Activated CD8-positive, alpha-beta memory T cell treated with anti-CD3 and anti-CD28 coated beads for 1 hour (primary cell): ENCODE data around the gene WNT3A.

Experiments used
- DNase-seq, 2 donors: peaks; one replicate each; pipeline ENCODE4 v3.0.0-alpha.2; 2020; ENCODE audit warnings: low read depth in 1 of 2; ENCODE audit errors: extremely low read depth in 1 of 2

WNT3A gene

DNA sequence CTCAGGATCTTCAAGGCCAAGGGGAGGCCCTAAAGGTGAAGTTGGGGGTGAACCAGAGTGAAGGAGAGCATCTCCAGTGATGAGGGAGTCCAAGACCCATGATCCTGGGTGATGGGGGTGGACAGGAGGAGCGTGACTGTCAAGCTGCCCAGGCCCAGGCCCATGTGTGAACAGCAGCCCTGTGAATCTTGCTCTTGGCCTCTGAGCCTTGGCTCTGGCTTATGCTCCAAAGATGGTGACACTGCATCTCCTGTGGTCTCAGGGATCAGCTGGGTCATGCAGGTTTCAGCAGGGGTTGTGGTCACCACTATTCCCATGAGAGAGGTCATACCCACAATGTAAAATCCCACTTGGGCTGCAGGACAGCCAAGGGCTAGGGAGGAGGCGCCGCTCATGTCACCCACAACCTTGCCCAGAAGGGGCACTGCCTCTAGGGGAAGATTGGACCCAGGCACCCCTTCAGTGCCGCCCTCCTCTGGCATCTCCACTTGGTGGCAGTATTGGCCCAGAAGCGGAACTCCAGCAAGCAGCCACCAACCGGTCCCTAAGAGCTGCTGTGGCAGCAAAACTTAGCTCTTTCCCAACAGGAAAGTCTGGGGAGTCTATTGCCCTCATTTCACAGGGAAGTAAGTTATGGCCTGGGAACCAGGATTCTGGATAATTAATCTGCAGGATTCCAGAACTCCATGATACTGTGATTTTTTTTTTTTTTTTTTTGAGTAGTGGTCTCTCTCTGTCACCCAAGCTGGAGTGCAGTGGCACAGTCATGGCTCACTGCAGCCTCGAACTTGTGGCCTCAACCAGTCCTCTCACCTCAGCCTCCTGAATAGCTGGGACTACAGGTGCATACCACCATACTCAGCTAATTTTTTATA is 7.5 kb upstream of the WNT3A start:
- DNase-seq = peak; percentile 29 to 37

DNA sequence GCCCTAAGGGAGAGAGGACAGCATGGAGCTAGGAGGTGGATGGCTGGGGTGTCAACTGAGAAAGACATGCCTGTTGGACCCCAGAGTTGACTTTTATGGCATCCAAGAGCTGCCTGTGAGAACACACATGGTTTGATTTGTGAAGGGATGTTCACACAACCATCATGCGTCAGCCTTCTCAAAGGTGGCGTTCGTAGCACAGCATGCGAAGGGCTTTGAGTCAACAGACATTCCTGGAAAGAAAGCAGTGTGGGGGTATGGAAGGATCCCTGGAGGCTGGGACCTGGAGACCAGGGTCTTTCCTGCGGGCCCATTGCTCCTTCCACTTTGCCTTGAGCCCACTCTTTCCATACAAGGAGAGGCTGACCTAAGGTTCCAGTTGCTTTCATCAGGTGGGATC is 6.4 kb upstream of the WNT3A start:
- DNase-seq = no peak

DNA sequence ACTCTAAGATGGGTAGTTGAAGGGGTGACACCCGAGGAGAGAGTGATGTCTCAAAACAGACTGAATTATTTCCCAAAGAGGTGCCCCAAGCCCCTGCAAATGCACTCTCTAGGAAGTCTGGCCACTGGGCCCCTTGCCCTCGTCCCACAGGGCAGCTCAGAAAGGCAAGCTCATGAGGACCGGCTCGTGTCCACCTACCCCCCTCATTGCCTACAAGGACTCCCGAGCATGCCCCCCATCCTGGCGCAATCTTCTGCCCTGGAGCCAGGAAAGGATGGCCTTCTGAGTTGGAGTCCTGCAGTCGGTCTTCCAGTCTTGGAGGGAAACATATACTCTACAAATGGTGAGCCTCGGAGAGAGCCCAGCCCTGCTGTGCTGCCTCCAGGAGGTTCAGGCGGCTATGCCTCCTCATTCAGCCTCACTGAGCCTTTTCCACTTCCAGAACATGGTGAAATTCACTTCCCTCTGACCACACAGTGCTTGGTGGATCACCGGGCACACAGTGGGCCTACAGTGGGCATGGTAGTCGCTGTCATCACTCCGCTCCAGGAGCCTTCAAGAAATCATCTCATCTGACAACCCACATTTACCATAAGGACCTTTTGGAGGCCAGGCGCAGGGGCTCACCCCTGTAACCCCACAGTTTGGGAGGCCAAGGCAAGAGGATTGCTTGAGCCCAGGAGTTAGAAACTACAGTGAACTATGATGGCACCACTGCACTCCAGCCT is 5.8 kb upstream of the WNT3A start:
- DNase-seq = no peak

DNA sequence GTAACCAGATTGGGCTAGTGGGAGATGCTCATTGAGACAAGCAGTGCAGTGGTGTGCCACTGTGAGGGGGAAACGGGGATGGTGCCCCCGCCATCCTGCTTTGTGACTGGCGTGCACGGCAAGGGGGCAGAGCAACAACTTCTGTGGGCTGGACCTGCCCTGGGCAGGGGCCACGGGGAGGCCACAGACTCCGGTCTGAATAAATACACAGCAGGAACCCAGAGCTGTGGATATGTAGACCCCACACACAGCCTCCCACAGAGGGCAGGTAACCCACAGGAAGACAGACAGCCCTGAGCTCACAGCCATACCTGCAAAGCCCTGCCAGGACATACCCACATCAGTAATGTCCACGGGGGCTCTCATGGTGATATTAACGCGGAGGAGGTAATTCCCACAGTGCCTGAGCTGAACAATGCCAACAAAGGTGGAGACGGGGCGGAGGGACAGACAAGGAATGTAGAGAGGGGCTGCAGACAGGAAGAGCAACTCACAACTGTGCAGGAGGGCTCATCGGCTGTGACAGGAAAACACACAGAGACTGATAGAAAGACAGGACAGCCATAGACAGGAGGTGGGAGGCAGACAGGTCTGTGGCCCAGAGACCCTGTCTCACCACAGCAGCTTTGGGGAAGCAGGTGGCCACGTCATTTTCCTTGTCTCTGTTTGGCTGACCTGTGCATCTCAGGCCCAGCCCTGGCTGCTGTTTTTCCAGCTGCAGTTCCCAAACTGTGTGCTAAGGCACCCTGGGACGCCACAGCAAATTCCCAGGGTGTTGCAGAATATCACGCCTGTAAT is 4.9 kb upstream of the WNT3A start:
- no peak for DNase-seq

DNA sequence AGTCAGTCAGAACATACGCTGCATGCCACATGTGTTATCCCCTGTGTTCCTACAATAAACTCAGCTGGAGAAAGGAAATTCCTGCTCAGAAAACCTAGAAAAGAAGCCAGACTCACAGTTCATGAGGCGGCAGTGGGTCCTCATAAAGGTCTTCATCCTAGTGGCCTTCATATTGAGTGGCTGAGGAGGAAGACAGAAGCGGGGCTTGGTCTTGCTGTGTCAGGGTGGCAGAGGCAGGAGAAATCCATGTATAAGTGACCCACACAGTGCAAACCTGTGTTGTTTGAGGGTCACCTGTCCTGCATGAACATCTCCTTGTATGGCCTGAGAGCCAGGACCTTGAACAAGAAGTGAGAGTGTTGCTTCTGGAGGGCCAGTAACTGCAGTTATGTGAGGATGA is 4.0 kb upstream of the WNT3A start:
- DNase-seq = no peak

DNA sequence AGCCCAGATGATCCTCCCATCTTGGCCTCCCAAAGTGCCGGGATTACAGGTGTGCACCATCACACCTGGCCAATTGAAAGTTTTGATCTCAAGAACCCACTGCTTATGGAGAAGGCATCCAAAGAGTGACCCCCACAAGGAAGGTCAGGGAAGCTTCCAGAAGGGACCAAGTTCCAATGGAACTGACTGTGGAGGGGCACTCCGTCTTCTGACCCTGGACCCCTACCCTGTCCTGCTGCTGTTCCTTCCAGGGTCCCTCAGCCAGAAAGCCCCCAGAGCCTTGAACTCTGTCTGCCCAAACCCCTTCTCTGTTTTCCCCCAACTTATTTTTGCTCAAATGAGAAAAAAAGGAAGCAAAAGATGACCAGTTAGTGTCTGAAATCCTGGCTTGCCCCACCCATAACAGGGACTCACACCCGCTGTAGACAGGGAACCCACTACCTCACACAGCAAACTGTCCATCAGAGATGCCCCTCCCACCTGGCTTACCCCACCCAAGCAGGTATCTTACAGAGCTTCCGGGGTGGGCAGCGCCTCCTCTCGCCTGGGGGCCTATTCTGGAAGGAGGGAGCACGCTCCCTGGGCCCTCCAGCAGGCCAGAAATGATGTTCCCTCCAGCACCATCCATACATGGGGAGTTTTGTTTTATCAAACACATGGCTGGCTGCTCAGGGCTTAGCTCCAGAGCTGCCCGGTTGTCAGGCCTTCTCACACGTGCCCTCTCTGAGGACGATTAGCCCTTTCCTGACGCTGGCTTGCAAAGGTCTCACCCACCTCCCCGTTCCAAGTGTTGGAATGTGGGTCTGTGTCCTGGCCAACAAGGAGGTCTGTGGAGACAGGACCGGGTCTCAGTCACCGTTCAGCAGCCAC is 3.1 kb upstream of the WNT3A start:
- no peak for DNase-seq

DNA sequence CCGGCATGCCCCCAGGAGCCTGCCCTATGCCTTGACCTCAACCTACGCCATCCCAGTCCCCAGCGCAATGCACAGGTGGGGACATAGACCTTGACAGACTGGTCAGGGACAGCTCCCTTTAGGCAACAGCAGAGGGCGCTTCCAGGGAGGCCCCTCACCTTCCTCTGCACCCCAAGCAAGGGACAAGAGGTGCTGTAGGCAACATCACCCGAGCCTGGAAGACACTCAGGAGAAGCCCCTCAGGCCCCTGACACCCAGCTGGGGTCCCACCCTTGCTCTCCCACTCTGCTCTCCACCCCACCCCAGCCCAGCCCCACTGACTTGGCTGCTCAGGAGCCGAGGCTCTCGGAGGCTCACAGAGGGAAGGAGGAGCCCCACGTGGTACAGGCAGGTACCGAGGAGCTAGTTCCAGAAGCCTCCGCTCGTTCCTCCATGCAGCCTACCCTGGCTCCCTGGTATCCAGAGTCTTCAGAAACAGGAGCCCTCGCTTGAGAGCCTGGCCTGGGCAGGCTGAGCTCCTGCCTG is 2.4 kb upstream of the WNT3A start:
- no peak for DNase-seq

DNA sequence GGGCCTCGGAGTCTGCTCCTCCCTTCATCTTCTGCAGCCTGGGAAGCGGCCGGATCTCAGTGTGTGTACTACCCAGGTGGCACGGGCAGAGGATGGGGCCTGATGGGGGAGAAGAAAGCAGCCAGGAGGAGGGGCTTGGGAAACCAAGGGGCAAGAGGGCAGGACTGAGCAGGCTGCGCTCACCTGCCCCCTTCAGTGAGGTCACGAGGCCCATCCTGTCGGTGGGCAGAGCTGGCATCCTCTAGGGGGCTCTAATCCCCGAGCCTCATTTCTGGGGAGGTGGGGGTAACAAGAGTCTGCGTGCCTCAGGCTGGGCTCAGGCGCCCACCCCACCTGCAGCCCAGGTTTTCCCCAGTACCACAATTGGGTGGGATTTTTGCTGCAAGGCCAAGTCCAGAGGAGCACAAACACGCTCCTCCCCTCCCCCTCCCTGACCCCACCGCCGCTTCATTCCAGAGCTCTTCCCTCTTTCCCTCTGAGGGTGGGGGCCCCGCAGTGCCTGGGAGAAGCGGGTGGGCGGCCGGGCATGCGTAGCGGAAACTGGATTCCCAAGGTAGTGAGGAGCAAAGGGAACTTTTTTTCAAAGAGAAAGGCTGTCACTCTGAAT is 1.8 kb upstream of the WNT3A start:
- no peak for DNase-seq

DNA sequence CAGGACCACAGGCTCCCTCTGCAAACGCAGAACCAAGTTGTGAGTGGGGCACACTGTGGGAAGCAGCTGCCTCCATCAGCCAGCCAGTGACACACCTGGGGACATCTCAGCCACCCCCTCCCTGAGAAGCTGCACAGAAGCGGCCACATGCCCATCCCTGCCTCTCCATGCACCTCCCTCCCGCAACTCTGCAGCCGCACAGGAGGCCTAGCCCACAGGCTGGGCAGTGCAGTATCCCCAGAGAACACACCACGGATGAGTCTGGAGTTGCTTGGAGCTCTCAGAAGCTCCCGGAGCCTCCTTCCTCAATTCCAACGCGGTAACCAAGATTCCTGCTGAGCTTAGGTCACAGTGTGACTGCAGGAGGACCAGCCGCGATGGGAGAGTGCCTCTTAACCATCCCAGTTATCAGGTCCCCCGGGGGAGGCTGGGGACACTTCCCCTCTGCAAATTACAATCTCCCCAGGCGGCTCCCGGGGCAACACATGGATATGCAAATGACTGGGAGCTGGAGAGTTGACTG is 1.2 kb upstream of the WNT3A start:
- no peak for DNase-seq

DNA sequence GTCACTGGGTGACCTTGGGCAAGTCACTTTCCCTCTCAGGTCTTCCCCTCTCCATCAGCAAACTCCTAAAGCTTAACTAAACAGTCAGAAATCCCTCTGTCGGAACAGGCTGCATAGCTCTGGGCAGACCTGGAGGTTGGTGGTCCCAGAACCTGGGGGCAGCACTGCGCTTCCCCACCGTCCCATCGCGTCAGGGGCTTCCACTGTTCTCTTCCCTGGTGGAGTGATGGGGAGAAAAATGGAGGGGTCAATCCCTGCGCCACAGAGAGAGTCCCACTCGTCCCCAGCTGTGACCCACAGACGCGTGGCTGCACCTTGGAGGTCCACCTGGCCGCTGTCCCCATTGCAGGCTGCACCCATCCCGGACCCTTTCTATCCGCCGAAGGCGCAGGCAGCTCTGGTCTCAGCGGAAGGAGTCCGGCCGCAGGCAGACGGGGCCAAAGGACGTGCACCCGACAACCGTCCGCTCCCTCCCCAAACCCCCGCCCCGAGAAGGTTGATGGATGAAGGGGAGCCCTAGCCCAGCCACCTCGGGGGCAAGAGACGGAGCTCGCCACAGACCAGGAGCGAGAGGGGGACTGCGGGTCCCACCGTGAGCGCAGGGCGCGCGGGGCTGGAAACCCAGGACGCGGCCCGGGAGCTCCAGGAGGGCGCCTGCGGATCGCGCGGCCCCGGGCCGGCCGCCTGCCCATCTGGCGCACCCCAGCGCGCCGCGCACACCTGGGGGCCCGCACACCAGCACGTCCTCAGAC is 588 bp upstream of the WNT3A start:
- DNase-seq = no peak

DNA sequence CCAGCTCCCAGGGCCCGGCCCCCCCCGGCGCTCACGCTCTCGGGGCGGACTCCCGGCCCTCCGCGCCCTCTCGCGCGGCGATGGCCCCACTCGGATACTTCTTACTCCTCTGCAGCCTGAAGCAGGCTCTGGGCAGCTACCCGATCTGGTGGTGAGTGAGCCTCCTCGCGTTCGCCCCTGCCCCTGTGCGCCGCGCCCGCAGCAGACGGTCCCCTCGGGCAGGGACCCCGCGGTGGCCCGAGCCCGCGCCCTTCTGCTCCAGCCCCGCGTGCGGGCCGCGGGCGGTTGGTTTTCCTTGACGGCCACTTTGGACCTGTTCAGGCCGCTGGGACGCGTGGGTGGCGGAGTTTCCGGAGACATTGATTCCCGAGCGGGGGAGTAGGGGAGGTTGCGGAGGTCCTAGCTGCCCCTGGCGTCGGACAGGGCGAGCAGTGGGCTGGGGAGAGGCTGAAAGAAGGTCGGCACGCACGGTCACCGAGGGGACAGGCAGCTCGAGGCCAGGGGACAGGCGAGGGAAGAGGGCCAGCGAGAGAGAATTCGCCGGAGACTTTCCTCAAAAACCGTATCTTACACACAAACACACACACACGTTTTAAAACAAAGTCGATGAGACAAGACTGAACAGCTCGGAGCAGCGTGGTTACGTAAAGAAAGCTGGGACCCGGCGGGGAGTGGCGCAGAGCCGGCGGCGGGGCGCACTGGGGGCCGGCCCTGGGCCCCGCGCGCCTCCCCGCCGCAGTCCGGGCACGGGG is 427 bp downstream of the WNT3A start:
- DNase-seq = no peak

DNA sequence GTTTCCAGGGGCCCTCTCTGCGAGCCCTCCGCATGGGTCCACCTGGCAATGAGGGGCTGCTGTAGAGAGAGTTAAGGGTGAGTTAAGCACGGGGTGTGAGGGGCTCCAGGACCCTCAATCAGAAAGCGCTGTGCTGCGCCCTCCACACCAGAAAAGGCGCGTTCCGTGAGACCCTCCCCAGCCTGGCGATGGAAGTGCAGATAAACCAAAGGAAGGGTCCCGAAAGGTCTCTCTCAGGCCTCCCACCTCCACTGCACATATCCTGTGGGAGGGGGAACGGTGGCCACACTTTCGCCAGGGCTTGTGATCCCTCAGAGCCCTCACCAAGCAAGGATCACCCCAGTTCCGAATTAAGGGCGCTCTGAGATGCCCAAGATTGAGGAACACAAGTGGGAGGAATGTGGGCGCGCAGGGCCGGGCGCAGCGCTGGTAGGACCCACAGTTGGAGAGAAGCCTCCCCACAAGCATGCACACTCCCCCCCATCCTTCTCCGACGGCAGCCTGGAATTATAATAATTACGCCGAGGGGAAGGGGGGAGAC is 1.1 kb downstream of the WNT3A start:
- DNase-seq = no peak

DNA sequence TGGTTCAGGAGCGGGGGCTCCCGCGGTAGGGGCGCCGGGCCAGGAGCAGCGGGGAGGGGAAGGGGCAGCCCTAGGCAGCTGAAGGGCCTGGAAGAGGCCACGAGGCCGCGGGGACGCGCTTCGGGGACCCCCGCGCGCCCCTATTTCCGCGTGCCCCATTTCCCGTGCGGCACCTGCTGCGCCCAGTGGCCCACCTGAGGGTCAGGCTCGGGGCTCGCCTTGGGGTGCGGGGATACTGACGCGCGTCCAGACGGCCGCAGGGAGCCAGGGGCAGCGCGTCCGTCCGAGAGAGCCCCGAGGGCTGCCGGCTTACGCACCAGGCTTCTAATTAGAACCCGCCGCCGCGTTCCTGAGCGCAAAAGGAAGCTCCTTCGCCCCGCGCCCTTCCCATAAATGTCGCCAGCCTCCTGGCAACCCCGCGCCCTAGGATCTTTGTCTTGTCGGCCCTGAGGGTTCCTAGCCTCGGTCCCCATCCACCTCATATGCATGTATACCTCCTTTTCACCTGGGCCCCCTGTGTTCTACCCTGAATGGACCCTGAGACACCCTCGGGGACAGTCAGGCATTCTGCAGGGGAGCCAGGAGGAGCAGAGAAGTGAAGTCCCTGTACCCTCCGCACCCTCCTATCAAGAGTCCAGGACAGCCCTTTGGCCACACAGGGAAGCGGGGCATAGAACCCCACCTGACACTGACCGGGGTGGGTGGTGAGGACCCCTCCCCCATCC is 1.8 kb downstream of the WNT3A start:
- DNase-seq = no peak

DNA sequence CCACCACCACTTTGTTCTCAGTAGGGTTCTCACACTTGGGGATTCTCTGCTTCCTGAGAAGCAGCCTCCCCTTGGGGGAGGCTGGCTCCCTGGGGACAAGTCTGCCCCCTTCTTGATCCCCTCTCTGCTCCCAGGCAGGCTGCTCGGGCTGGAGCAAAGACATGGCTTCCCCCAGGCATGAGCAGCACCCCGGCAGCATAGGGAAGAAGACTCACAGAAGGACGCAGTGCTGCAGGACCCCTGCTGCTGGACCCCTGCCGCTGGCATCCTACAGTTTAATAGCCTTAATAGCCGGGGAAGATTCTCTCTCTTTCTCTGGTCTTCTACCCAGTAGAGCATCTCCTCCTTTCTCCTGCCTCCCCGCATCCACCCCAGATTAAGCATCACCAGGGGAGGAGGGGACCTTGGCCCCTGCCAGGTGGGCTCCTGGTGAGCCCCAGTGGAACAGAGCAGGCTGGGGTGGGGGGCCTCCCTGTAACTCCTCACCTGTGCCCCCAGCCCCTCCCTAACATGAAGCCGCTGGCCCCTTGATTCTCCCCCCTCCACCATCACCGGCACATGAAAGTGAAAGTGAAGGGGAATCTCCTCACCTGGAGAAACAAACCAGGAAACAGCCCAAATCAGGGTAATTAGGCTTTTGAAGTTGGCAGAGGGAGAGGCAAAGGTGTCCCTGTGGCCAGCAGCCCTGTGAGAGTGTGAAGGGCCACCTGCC is 2.5 kb downstream of the WNT3A start:
- DNase-seq = no peak

DNA sequence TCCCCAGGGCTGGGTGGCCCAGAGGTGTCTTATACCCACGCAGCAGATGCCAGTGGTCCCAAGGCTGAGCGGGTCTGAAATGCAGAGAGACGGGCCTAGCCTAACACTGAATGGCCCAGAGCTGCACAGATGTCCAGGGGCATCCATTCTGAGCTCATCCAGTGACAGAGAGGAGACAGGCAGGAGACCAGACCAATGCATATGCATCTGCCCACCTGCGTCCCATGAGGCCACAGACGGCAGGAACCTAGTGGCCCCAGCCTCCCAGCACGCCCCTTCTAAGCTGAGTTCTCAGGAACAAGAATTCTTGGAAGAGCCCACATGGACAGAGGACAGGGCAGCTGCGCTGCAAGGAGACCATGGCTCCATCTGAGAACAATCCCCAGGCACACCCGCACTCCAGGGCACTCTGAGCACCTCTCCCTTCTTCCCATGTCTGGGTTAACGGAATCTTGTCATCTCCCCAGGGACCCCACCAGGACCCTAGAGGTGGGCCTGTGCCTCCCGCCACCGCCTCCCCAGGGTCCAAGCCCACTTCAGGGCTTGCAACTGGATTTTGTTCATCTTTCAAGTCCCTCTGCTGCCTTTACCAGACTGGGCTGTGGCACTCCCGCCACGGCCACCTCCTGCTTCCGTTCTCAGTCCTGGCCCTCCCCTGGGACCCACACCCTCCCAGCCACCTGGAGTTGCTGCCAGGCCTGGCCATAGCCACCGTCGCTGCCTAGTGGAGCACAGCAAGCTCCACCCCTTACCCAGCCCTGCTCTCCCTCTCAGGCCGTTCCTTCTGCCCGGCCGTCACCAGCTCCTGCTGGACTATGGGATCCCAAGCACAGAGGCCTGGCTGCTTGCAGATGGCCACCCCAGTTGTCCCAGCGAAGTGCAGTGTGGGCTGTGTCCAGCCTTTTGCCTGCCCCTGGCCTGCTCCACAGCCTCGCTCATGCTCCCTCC is 3.3 kb downstream of the WNT3A start:
- no peak for DNase-seq

DNA sequence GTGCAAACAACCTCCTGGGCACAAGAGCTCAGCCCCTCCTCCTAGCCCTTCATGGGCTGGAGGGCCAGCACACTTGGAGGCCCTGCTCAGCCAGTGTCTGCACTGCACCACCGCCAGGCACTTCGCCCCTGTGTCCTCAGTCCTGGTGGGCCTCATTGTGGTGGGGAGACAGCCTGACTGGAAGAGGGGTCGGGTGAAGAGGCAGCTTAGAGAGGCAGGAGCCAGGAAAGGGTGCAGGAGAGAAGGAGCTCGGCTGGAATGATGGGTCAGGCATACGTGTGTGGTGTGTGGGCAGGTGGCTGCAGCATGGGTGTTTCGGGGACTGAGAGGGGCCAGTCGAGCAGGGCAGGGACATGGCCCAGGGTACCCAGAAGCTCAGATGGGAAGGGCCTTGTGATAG is 4.1 kb downstream of the WNT3A start:
- no peak for DNase-seq
